ENCODE measurements around the gene GJA1.

- TF ChIP-seq, protein P1, sequence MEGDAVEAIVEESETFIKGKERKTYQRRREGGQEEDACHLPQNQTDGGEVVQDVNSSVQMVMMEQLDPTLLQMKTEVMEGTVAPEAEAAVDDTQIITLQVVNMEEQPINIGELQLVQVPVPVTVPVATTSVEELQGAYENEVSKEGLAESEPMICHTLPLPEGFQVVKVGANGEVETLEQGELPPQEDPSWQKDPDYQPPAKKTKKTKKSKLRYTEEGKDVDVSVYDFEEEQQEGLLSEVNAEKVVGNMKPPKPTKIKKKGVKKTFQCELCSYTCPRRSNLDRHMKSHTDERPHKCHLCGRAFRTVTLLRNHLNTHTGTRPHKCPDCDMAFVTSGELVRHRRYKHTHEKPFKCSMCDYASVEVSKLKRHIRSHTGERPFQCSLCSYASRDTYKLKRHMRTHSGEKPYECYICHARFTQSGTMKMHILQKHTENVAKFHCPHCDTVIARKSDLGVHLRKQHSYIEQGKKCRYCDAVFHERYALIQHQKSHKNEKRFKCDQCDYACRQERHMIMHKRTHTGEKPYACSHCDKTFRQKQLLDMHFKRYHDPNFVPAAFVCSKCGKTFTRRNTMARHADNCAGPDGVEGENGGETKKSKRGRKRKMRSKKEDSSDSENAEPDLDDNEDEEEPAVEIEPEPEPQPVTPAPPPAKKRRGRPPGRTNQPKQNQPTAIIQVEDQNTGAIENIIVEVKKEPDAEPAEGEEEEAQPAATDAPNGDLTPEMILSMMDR (IDR thresholded peaks at IDR 0.05), result no peak
- TF ChIP-seq POLR2A (IDR thresholded peaks at IDR 0.05), result no peak
Measured at GRCh38 chr6:121453191-121453590, 17.7 kb downstream of the GJA1 start.

Data from right lobe of liver (tissue), 4 donors.